ENCODE measurements around the gene OGFR. TPM values are rescaled to one million over a fixed set of nuclear protein-coding genes. Genes with fewer than 3 reads are reported as not detected.

The OGFR gene
- total RNA-seq, 1 donor: 39.1 TPM

- H3K4me1 ChIP-seq (ENCODE audit: insufficient read depth, low read length): no peaks in the 10 kb centered on the region
- no peak overlapping the region for H3K4me2 ChIP-seq (ENCODE audit: insufficient read depth, low read length)
- H3K36me3 ChIP-seq (ENCODE audit: insufficient read depth, low read length): no peaks in the 10 kb centered on the region
- no peaks in the 10 kb centered on the region for H4K20me1 ChIP-seq (ENCODE audit: insufficient read depth, low read length)
- TF ChIP-seq CTCF (IDR thresholded peaks at IDR 0.05; ENCODE audit: extremely low read depth, low read depth, low read length): no peak
- H3K4me3 ChIP-seq (ENCODE audit: insufficient read depth, low read length): no peak overlapping the region
- peaks cover 6% of the 10 kb centered on the region for H3K27me3 ChIP-seq (ENCODE audit: insufficient read depth, low read length)
- no peak overlapping the region for H3K27ac ChIP-seq (ENCODE audit: low read depth, low read length)
- no peaks in the 10 kb centered on the region for H3K9me3 ChIP-seq (ENCODE audit: low read depth, low read length)
- H3K79me2 ChIP-seq (ENCODE audit: insufficient read depth, low read length): no peaks in the 10 kb centered on the region
- no peak overlapping the region for H2AFZ ChIP-seq (ENCODE audit: low read length)
- DNase-seq (ENCODE audit: insufficient read length, low spot score, missing footprints): no peak
Observed at GRCh38 chr20:62778058-62778457, 26.6 kb upstream of the OGFR start.

GRCh38 chr20:62778601-62779416 is 25.8 kb upstream of the OGFR start:
- H4K20me1 ChIP-seq (ENCODE audit: insufficient read depth, low read length): no peaks in the 10 kb centered on the region
- H3K79me2 ChIP-seq (ENCODE audit: insufficient read depth, low read length): no peaks in the 10 kb centered on the region
- H3K9me3 ChIP-seq (ENCODE audit: low read depth, low read length): no peaks in the 10 kb centered on the region
- H2AFZ ChIP-seq (ENCODE audit: low read length): no peak overlapping the region
- DNase-seq (ENCODE audit: insufficient read length, low spot score, missing footprints): no peak
- H3K27me3 ChIP-seq (ENCODE audit: insufficient read depth, low read length): peaks cover 3% of the 10 kb centered on the region
- no peaks in the 10 kb centered on the region for H3K36me3 ChIP-seq (ENCODE audit: insufficient read depth, low read length)
- no peak for TF ChIP-seq CTCF (IDR thresholded peaks at IDR 0.05; ENCODE audit: extremely low read depth, low read depth, low read length)
- no peak overlapping the region for H3K4me2 ChIP-seq (ENCODE audit: insufficient read depth, low read length)
- no peak overlapping the region for H3K27ac ChIP-seq (ENCODE audit: low read depth, low read length)
- H3K4me1 ChIP-seq (ENCODE audit: insufficient read depth, low read length): no peaks in the 10 kb centered on the region
- no peak overlapping the region for H3K4me3 ChIP-seq (ENCODE audit: insufficient read depth, low read length)

- H3K9me3 ChIP-seq (ENCODE audit: low read depth, low read length): no peaks in the 10 kb centered on the region
- no peak overlapping the region for H3K4me3 ChIP-seq (ENCODE audit: insufficient read depth, low read length)
- H3K4me1 ChIP-seq (ENCODE audit: insufficient read depth, low read length): no peaks in the 10 kb centered on the region
- H2AFZ ChIP-seq (ENCODE audit: low read length): no peak overlapping the region
- no peak for DNase-seq (ENCODE audit: insufficient read length, low spot score, missing footprints)
- no peaks in the 10 kb centered on the region for H4K20me1 ChIP-seq (ENCODE audit: insufficient read depth, low read length)
- no peaks in the 10 kb centered on the region for H3K79me2 ChIP-seq (ENCODE audit: insufficient read depth, low read length)
- no peak overlapping the region for H3K27ac ChIP-seq (ENCODE audit: low read depth, low read length)
- H3K27me3 ChIP-seq (ENCODE audit: insufficient read depth, low read length): peaks cover 3% of the 10 kb centered on the region
- no peak overlapping the region for H3K4me2 ChIP-seq (ENCODE audit: insufficient read depth, low read length)
- H3K36me3 ChIP-seq (ENCODE audit: insufficient read depth, low read length): no peaks in the 10 kb centered on the region
- no peak for TF ChIP-seq CTCF (IDR thresholded peaks at IDR 0.05; ENCODE audit: extremely low read depth, low read depth, low read length)
Observed at GRCh38 chr20:62779417-62779685, 25.3 kb upstream of the OGFR start.

- no peaks in the 10 kb centered on the region for H3K4me1 ChIP-seq (ENCODE audit: insufficient read depth, low read length)
- no peak overlapping the region for H3K4me2 ChIP-seq (ENCODE audit: insufficient read depth, low read length)
- no peaks in the 10 kb centered on the region for H3K9me3 ChIP-seq (ENCODE audit: low read depth, low read length)
- peaks cover 3% of the 10 kb centered on the region for H3K27me3 ChIP-seq (ENCODE audit: insufficient read depth, low read length)
- H3K79me2 ChIP-seq (ENCODE audit: insufficient read depth, low read length): no peaks in the 10 kb centered on the region
- no peak overlapping the region for H3K27ac ChIP-seq (ENCODE audit: low read depth, low read length)
- H3K36me3 ChIP-seq (ENCODE audit: insufficient read depth, low read length): no peaks in the 10 kb centered on the region
- no peak overlapping the region for H3K4me3 ChIP-seq (ENCODE audit: insufficient read depth, low read length)
- no peaks in the 10 kb centered on the region for H4K20me1 ChIP-seq (ENCODE audit: insufficient read depth, low read length)
- TF ChIP-seq CTCF (IDR thresholded peaks at IDR 0.05; ENCODE audit: extremely low read depth, low read depth, low read length): no peak
- DNase-seq (ENCODE audit: insufficient read length, low spot score, missing footprints): no peak
- H2AFZ ChIP-seq (ENCODE audit: low read length): no peak overlapping the region
Observed at GRCh38 chr20:62780204-62780603, 24.4 kb upstream of the OGFR start.
